GM18505 (cell line): ENCODE results near the gene GREM2.

ENCODE experiments used
- ATAC-seq: cut with Tn5 transposase; IDR thresholded peaks from one replicate; pipeline ENCODE4 v1.9.1; 2021; ENCODE audit not compliant: unreplicated experiment
- POLR2A ChIP-seq: IDR thresholded peaks from 4 replicates; pipeline ENCODE4 v1.6.1; 2011; ENCODE audit warnings: borderline replicate concordance; ENCODE audit not compliant: insufficient read depth, insufficient read length; ENCODE audit errors: extremely low read depth

The GREM2 gene

GRCh38 chr1:240562779-240563178 is 49.2 kb downstream of the GREM2 start:
- TF ChIP-seq POLR2A: no peak

GRCh38 chr1:240562111-240562590 is 49.8 kb downstream of the GREM2 start:
- no peak for ATAC-seq
- TF ChIP-seq POLR2A: no peak

More at GRCh38 chr1:240562779-240563178, 49.2 kb downstream of the GREM2 start:
- ATAC-seq: no peak

- ATAC-seq: no peak
- TF ChIP-seq POLR2A: no peak
These were observed 52.2 kb downstream of the GREM2 start for GRCh38 chr1:240559781-240560180.

GRCh38 chr1:240555524-240555923 is 56.4 kb downstream of the GREM2 start:
- TF ChIP-seq POLR2A: no peak
- no peak for ATAC-seq

- no peak for TF ChIP-seq POLR2A
- no peak for ATAC-seq
These were observed 58.6 kb downstream of the GREM2 start for GRCh38 chr1:240553351-240553750.

GRCh38 chr1:240539769-240540414 is 72.1 kb downstream of the GREM2 start:
- no peak for TF ChIP-seq POLR2A
- no peak for ATAC-seq

- TF ChIP-seq POLR2A: no peak
- no peak for ATAC-seq
These were observed 73.1 kb downstream of the GREM2 start for GRCh38 chr1:240538776-240539430.

- TF ChIP-seq POLR2A: no peak
- no peak for ATAC-seq
These were observed 78.7 kb downstream of the GREM2 start for GRCh38 chr1:240533154-240533780.

GRCh38 chr1:240528591-240528990 is 83.4 kb downstream of the GREM2 start:
- TF ChIP-seq POLR2A: no peak
- no peak for ATAC-seq

GRCh38 chr1:240527086-240527485 is 84.9 kb downstream of the GREM2 start:
- TF ChIP-seq POLR2A: no peak
- no peak for ATAC-seq

- no peak for TF ChIP-seq POLR2A
- ATAC-seq: no peak
These were observed 85.6 kb downstream of the GREM2 start for GRCh38 chr1:240526312-240526711.

GRCh38 chr1:240524356-240525069 is 87.4 kb downstream of the GREM2 start:
- TF ChIP-seq POLR2A: no peak
- ATAC-seq: no peak

- TF ChIP-seq POLR2A: no peak
- ATAC-seq: no peak
These were observed 89.7 kb downstream of the GREM2 start for GRCh38 chr1:240522122-240522822.

GRCh38 chr1:240517891-240518290 is 94.1 kb downstream of the GREM2 start:
- no peak for ATAC-seq
- no peak for TF ChIP-seq POLR2A

GRCh38 chr1:240516069-240516468 is 95.9 kb downstream of the GREM2 start:
- no peak for ATAC-seq
- TF ChIP-seq POLR2A: no peak
